GM19351 (cell line): ENCODE data around the gene FAAP100.
"Not testable (repeated sequence)": the region's sequence is repeated elsewhere in the genome, so short reads cannot be mapped to it uniquely, and the experiment has no call there.

Experiments used
- ATAC-seq: cut with Tn5 transposase; IDR thresholded peaks from one replicate; pipeline ENCODE4 v1.9.1; 2021; ENCODE audit warnings: mild to moderate bottlenecking, moderate library complexity; ENCODE audit not compliant: unreplicated experiment

Gene FAAP100, protein sequence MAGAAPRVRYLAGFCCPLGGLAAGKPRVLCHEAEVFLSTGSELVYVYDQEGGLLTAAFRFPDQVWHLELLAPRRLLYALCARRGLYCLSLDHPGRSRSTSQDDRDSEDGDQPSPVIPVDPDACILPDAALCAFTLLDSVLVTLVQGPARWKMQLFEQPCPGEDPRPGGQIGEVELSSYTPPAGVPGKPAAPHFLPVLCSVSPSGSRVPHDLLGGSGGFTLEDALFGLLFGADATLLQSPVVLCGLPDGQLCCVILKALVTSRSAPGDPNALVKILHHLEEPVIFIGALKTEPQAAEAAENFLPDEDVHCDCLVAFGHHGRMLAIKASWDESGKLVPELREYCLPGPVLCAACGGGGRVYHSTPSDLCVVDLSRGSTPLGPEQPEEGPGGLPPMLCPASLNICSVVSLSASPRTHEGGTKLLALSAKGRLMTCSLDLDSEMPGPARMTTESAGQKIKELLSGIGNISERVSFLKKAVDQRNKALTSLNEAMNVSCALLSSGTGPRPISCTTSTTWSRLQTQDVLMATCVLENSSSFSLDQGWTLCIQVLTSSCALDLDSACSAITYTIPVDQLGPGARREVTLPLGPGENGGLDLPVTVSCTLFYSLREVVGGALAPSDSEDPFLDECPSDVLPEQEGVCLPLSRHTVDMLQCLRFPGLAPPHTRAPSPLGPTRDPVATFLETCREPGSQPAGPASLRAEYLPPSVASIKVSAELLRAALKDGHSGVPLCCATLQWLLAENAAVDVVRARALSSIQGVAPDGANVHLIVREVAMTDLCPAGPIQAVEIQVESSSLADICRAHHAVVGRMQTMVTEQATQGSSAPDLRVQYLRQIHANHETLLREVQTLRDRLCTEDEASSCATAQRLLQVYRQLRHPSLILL

GRCh38 chr17:81552244-81553017 is at the start of gene FAAP100:
FAAP100 (minus strand) TSS chr17:81552353; CDS start chr17:81552330, 23 bp downstream.
- ATAC-seq: peak; percentile 44

GRCh38 chr17:81601525-81602120 is 49.5 kb upstream of the FAAP100 start:
- ATAC-seq: no peak

GRCh38 chr17:81599719-81600486 is 47.8 kb upstream of the FAAP100 start:
- no peak for ATAC-seq

DNA sequence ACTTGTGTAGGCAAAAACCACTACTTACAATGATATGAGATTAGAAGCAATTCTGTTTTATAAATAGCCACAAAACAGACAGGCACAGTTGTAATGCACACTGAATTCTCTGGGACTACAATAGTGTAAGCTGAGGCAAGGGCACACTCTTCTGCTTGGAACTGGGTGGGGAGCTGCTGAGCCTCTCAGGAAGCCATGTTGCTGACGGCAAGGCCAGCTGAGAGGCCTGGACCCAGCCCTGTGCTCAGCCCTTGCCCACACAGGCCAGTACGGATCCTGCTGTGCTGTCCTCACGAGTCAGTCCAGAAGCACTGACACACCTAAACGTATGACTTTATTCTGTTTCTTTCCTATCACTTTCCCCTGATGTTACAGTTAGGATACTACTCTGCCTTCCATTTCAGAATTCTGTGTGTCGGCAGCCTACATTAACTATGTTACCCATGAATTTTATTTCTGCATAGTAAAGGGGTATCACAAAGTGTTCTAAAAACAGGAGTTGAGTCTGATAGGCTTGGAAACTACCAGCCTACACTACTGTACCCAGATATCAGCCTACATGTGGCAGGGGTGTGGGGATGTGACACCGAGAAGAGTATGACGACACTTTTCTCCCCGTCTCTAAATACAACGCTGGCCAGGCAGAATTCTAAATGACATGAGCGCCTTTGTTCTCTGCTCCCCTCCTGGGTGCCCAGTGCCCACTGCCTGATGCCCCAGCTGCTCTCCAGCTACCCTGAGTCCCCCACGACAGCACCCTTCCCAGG is 41.1 kb upstream of the FAAP100 start:
- ATAC-seq: no peak

DNA sequence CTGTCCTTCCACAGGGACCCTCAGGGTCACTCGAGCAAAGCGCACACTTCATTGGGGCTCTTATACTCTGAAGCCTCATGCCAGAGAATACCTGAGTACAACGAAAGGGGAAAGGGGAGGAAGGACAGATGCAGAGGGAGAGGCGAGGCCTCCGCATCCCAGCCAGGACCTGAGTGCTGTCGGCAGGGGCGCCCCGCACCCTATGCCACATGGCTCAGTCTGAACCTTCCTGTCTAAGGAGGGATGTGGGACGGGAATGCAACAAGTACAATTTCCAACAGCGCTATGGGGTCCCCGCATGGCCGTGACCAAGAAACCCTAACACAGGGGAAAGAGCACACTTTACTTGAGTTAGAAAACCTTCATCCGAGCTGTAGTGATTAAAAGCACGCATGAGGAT is 39.8 kb upstream of the FAAP100 start:
- no peak for ATAC-seq

- no peak for ATAC-seq
These were observed 38.0 kb upstream of the FAAP100 start for GRCh38 chr17:81590121-81590520.

DNA sequence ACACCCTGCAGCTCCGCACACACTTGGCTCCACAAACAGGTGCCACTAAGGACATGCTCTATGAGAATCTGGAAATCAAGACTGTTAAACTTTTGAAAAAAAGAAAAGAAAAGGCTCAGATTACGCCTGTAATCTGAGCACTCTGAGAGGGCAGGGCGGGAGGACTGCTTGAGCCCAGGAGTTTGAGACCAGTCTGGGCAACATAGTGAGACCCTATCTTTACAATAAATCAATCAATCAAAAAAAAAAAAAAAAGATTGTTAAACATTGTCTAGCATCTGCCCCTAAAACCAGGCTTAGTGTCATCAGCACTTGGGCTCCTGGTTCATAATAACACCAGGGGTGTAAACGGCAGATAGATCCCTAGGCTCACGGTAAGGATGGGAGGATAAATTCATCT is 37.5 kb upstream of the FAAP100 start:
- no peak for ATAC-seq

GRCh38 chr17:81586096-81586495 is 33.9 kb upstream of the FAAP100 start:
- ATAC-seq: no peak

DNA sequence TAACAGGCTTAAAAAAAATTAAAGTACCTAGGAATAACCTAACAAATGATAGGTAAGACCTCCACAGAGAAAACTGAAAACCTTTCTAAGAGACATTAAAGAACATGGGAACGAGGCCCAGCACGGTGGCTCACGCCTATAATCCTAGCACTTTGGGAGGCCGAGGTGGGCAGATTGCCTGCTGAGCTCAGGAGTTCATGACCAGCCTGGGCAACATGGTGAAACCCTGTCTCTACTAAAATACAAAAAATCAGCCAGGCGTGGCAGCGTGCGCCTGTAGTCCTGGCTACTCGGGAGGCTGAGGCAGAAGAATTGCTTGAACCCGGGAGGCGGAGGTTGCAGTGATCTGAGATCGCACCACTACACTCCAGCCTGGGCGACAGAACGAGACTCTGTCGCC is 32.6 kb upstream of the FAAP100 start:
- ATAC-seq: not testable (repeated sequence)

DNA sequence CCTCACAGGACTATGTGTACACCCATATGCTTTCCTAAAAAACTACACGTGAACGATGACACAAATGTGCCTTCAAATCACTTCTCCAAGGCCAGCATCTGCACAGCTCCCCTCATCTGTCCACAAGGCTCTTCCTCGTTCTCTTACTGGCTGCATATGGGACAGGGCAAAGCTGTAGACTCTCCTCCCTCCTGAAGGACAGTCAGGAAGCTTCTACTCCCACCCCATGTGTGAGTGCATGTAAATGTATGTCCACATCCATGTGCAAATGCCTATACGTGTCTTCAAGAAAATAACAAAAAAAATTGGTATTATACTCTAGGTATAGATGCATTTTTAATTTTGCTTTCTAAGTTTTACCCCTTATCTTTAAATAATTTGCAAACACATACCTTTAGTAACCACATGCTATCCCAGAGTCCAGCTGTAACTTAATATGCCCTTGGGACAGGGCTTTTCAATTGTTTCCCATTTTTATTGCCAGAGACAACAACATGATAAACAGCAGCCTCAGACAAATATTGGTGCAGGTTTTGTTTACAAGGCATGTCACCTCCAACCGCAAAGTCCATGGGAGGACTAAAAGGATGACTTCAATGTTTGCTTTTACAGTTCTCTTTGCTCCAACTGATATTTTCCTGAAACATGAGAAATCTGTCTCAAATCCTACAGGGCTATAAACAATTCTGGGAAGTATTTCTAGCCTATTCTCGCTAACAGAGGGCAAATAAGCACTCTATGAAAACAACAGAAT is 31.6 kb upstream of the FAAP100 start:
- ATAC-seq: no peak

- no peak for ATAC-seq
These were observed 30.6 kb upstream of the FAAP100 start for GRCh38 chr17:81582749-81583148.

DNA sequence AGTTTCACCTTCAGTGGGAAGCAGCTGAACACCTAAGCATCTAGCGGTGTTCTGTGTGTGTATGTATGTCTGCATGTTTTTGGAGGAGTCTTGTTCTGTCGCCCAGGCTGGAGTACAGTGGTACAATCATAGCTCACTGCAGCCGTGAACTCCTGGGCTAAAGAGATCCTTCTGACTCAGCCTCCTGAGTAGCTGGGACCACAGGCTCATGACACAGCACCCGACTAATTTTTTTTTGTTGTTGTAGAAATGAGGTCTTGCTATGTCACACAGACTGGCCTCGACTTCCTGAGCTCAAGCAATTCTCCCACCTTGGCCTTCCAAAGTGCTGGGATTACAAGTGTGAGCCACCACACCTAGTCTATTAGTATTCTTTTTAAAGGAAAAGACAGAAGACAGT is 30.2 kb upstream of the FAAP100 start:
- ATAC-seq: no peak

GRCh38 chr17:81581758-81582157 is 29.6 kb upstream of the FAAP100 start:
- ATAC-seq: no peak

DNA sequence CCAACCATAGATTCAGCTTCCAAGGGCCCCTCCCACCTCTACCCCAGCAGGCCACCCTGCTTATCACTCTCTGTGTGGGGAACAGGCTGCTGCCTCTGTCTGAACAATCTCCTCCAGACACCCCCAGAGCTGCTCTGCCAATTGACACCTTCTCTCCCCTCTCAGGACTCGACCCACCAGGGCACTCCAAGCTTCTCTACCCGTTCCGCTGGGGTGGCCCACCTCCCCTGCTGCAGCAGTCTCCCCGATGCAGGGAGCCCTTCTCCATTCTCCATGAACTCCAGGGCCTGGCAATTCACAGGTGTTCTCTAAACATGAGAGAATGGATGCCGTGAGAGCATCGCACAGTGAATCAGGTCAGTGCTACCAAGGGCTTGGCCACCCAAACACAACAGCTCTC is 28.3 kb upstream of the FAAP100 start:
- ATAC-seq: no peak

GRCh38 chr17:81579821-81580321 is 27.7 kb upstream of the FAAP100 start:
- no peak for ATAC-seq

DNA sequence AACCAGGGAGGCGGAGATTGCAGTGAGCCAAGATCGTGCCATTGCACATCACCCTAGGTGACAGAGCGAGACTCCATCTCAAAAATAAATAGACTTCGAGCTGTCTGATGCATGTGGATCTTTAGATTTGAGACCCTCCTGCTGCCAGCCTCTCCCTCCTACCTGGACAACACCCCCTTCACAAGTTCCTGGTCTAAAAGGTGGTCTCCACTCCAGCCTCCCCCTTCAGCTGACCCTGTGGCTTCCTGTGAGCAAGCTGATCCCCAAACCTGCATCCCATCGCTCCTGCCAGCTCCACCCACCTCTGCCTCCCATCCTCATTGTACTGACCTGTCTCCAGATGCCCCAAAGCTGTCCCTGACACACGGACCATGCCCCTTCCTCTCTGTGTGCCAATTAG is 27.1 kb upstream of the FAAP100 start:
- ATAC-seq: no peak

- ATAC-seq: no peak
These were observed 26.5 kb upstream of the FAAP100 start for GRCh38 chr17:81578561-81579225.

DNA sequence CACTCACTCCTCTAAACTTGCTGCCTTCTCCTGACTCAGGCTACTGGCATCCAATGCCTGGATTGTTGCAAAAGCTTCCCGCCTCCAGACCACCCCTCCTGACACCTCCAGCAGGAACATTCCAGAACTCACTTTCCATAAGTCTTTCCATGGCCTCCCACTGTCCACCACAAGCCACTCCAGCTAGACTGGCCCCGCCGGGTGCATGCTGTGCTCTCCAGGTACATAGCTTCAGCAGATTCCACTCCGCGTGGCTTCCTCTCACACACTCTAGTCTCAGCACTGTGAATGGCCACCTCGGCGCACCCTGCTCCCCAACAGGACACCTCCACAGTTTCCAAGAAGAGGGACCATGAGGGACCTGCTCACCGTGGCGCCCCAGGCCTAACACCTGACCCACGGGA is 25.9 kb upstream of the FAAP100 start:
- ATAC-seq: no peak
